Metanephros (tissue), 2 donors: Measurements from ENCODE around the gene HAX1. TPM values are rescaled to one million over a fixed set of nuclear protein-coding genes. Genes with fewer than 3 reads are reported as not detected.

Experiments used
- small RNA-seq: library from RNA; depleted of rRNA; stranded (forward); fragments of <200 nt; gene quantifications from one replicate; pipeline ENCODE3, GENCODE V24; 2014; ENCODE audit warnings: low replicate concordance
- total RNA-seq: library from RNA; depleted of rRNA; stranded (reverse); fragments of >200 nt; gene quantifications from one replicate; pipeline ENCODE4 v1.2.3, GENCODE V29; 2014

The HAX1 gene
- 57.7 TPM for total RNA-seq

DNA sequence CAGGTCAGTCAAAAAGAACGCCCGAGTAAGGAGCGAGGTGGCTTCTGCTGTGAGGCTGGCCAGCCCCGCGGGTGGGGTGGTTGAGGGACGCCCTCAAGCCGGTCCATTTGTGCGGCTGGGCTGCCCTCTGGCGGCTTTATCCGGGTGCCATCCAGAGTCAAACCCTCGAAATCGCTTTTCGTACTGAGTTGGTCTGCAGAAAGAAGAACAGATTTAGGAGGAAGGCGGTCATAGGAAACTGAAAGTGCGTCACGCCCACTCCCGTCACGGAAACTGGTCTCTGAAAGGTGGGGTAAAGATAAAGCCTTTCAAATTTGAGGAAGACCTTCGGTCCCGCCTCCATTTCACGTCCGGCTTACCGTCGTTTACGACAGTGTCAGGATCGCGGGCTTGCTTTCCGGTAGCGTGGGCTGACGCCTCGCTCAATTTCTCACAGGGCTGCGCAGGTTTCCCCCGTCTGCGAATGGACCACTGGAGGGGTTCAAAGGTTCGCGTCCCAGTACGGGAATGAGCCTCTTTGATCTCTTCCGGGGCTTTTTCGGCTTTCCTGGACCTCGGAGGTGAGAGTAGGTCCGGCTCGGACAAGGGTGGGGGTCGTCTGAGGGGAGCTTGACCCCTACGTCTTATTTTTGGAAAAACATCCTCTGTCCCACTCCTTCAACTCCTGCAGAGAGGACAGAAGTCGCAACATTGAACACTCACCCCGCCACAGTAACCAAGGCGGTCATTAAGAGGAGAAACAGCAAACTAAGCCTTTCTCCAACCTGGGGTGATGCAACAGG lies at the start of gene HAX1:
Gene HAX1 (plus strand): TSS at position 413 of the 782 bp plus-strand sequence. CDS start 95 bp downstream, at position 508.

DNA sequence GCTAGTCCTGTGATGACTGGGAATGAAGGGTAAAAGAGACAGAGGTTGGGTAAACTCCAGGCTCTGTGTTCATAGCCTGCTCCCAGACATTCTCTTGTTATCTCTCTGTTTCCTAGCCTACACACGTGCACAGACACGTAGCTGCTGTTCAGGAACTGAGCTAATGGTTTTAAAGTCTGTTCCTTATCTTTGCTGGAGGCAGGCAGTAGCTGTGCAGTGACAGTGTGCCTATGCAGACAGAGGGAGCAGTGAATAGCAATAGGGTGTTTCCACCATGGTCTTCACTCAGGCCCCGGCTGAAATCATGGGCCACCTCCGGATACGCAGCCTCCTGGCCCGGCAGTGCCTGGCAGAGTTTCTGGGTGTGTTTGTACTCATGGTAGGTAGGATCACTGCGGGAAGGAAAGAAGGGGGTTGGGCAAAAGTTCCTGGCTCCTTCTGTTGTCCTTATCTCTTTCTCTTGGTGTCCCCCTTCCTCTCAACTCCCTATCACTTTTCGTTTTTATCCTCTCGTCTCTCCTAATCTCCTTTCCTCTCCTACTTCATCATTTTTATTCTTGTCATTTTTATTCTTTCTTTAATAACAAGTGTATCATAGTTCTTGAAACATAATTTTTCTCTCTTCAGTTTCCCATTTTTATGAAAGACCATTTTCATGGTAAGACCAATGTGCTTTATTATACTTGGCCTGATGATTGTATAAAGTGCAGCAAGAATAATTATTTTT lies 48.6 kb downstream of the HAX1 start, which contains the start of gene AQP10:
Gene AQP10 (plus strand): TSS at position 212 of the 727 bp plus-strand sequence. CDS start 63 bp downstream, at position 275.

DNA sequence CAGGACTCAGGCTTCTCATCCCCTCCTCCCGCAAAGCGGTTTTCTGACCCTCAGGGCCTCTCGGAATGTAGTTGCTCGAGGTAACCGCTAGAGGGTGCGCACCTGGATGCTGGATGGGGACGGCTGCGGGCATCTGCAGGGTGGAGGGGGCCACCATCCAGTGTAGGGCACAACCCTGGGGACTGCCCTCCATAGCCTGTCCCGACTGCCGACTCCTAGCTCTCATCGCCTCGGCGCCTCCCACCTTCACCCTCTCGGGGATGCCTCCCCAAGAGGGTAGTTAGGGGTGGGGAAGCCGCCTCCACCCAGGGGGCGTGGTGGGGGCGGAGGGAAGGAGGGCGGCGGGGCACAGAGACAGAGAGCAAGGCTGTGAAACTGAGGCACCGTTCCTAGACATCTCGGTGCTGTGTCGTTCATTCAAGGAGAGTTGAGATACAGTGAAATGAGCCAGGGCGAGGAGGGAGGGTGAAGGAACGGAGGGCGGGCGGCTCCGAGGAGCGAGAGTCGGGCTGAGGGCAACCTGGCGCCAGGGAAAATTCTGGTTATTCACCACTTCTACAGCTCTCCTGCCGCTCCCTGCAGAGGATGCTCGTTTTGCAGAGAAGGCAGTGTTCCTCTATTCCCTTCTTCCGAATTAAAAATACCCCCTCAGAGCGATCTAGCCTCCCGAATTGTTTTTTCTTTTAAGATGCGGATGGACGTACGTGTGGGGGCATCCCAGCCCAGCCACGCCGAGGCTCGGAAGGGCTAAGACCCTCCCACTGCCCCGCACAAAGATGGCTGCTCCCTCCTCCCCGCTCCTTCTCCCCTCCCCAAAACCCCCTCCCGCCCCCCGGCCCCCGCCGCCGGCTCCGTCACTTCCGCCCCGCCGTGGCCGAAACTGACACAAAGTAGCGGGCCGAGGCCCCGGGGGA lies 52.5 kb downstream of the HAX1 start, which contains the start of gene ATP8B2:
Gene ATP8B2 (plus strand): TSS at position 857 of the 914 bp plus-strand sequence. CDS start 2,617 bp downstream, outside the sequence.

Small RNAs within 50 kb of the gene (small RNA-seq; reads per million reads assigned to genes)
- gene RF00273 (not detected), gene RNU6-121P (not detected), gene RNU6-239P (not detected), gene SNORA58B (not detected)

Other genes starting within 250 kb of the HAX1 start
- gene NUP210L, start 117.6 kb upstream of the HAX1 start, total RNA-seq, result 0.06 TPM
- 116 TPM for gene TPM3, start 80.5 kb upstream of the HAX1 start, total RNA-seq
- gene CFAP141, start 66.3 kb upstream of the HAX1 start, total RNA-seq, result not detected
- gene UBAP2L, start 51.7 kb upstream of the HAX1 start, total RNA-seq, result 87.0 TPM
- 0.12 TPM for gene AQP10, start 48.5 kb downstream of the HAX1 start, total RNA-seq
- 57.7 TPM for gene ATP8B2, start 52.9 kb downstream of the HAX1 start, total RNA-seq
- 22.2 TPM for gene IL6R, start 132.7 kb downstream of the HAX1 start, total RNA-seq
- 1.8 TPM for gene TDRD10, start 229.6 kb downstream of the HAX1 start, total RNA-seq
- 14.1 TPM for gene SHE, start 229.8 kb downstream of the HAX1 start, total RNA-seq